ENCODE results near the gene NR1H2. TPM values are rescaled to one million over a fixed set of nuclear protein-coding genes. Genes with fewer than 3 reads are reported as not detected.
"Not testable (repeated sequence)": the region's sequence is repeated elsewhere in the genome, so short reads cannot be mapped to it uniquely, and the experiment has no call there.

NR1H2 gene
- total and polyA plus RNA-seq, 4 donors, result 30.4 to 58.1 (median 33.7) TPM

GRCh38 chr19:50341091-50341564 lies 35.1 kb upstream of the NR1H2 start:
- TF ChIP-seq RXRA (IDR thresholded peaks at IDR 0.05) (peak in 1 of 2 donors; percentile 17), TAF1 (conservative IDR thresholded peaks at IDR 0.05) (no peak)
- 73% methylated on average over 3 of the region's 3 CpGs for WGBS
- Histone ChIP-seq H3K36me3 (ENCODE audit: control insufficient read depth in 4 of 4, insufficient read depth in 3 of 4, low read depth in 1 of 4, low read length in 3 of 4) (peaks cover 0 to 2% (median 0%) of the 10 kb centered on the region in 4 donors), H3K9ac (ENCODE audit: low read depth in 1 of 2, low read length in 2 of 2) (no peak overlapping the region), H3K4me1 (ENCODE audit: control insufficient read depth in 4 of 4, insufficient read depth in 4 of 4, low read length in 3 of 4) (peaks cover 0 to 3% (median 0%) of the 10 kb centered on the region in 4 donors), H3K27me3 (ENCODE audit: control insufficient read depth in 4 of 4, insufficient read depth in 4 of 4, low read length in 3 of 4) (no peaks in the 10 kb centered on the region), H3K4me3 (ENCODE audit: low read depth in 1 of 3, low read length in 3 of 3) (no peak overlapping the region), H3K27ac (ENCODE audit: low read depth in 1 of 2, low read length in 2 of 2) (no peak overlapping the region), H3K9me3 (ENCODE audit: control insufficient read depth in 4 of 4, low read length in 3 of 4) (peaks cover 0 to 3% (median 1%) of the 10 kb centered on the region in 4 donors)
- no peak for DNase-seq (ENCODE audit: low spot score)

- peaks cover 0 to 3% (median 1%) of the 10 kb centered on the region in 4 donors for H3K9me3 ChIP-seq (ENCODE audit: control insufficient read depth in 4 of 4, low read length in 3 of 4)
- peak overlapping the region in 1 of 3 donors; percentile 23 for H3K4me3 ChIP-seq (ENCODE audit: low read depth in 1 of 3, low read length in 3 of 3)
- no peaks in the 10 kb centered on the region for H3K27me3 ChIP-seq (ENCODE audit: control insufficient read depth in 4 of 4, insufficient read depth in 4 of 4, low read length in 3 of 4)
- H3K9ac ChIP-seq (ENCODE audit: low read depth in 1 of 2, low read length in 2 of 2), result no peak overlapping the region
- no peak overlapping the region for H3K27ac ChIP-seq (ENCODE audit: low read depth in 1 of 2, low read length in 2 of 2)
- WGBS, result 78% methylated on average over 8 of the region's 8 CpGs
- no peak for DNase-seq (ENCODE audit: low spot score)
- H3K4me1 ChIP-seq (ENCODE audit: control insufficient read depth in 4 of 4, insufficient read depth in 4 of 4, low read length in 3 of 4), result peaks cover 2 to 19% (median 9%) of the 10 kb centered on the region in 4 donors
- H3K36me3 ChIP-seq (ENCODE audit: control insufficient read depth in 4 of 4, insufficient read depth in 3 of 4, low read depth in 1 of 4, low read length in 3 of 4), result peaks cover 0 to 2% (median 0%) of the 10 kb centered on the region in 4 donors
- TF ChIP-seq FOXA1 (IDR thresholded peaks at IDR 0.05), result no peak
- TF ChIP-seq FOXA2 (IDR thresholded peaks at IDR 0.05), result no peak
- no peak for TF ChIP-seq RAD21 (IDR thresholded peaks at IDR 0.05)
- no peak for TF ChIP-seq TAF1 (conservative IDR thresholded peaks at IDR 0.05)
- TF ChIP-seq ZBTB33 (IDR thresholded peaks at IDR 0.05), result no peak
- no peak for TF ChIP-seq RXRA (IDR thresholded peaks at IDR 0.05)
- TF ChIP-seq YY1 (IDR thresholded peaks at IDR 0.05), result no peak
- no peak for TF ChIP-seq CTCF (IDR thresholded peaks at IDR 0.05; ENCODE audit: low read depth, low read length, missing input control)
- TF ChIP-seq SP1 (IDR thresholded peaks at IDR 0.05), result no peak
- no peak for TF ChIP-seq ATF3 (IDR thresholded peaks at IDR 0.05)
- TF ChIP-seq GABPA (IDR thresholded peaks at IDR 0.05 in 1 of 2, conservative IDR thresholded peaks at IDR 0.05 in 1 of 2), result no peak
Observed at GRCh38 chr19:50344661-50345318, 31.5 kb upstream of the NR1H2 start.

- H3K9ac ChIP-seq (ENCODE audit: low read depth in 1 of 2, low read length in 2 of 2); H3K4me3 ChIP-seq (ENCODE audit: low read depth in 1 of 3, low read length in 3 of 3); H3K9me3 ChIP-seq (ENCODE audit: control insufficient read depth in 4 of 4, low read length in 3 of 4); DNase-seq (ENCODE audit: low spot score); H3K36me3 ChIP-seq (ENCODE audit: control insufficient read depth in 4 of 4, insufficient read depth in 3 of 4, low read depth in 1 of 4, low read length in 3 of 4); H3K27ac ChIP-seq (ENCODE audit: low read depth in 1 of 2, low read length in 2 of 2); H3K27me3 ChIP-seq (ENCODE audit: control insufficient read depth in 4 of 4, insufficient read depth in 4 of 4, low read length in 3 of 4): not testable (repeated sequence)
- WGBS, result 72% methylated on average over 8 of the region's 8 CpGs
- H3K4me1 ChIP-seq (ENCODE audit: control insufficient read depth in 4 of 4, insufficient read depth in 4 of 4, low read length in 3 of 4), result peaks cover 2 to 16% (median 9%) of the 10 kb centered on the region in 4 donors
Observed at GRCh38 chr19:50347089-50347581, 29.1 kb upstream of the NR1H2 start.
